ENCODE measurements around the gene POP7.
A peak's percentile ranks its signal among the peaks of the same experiment; 100 is the strongest.
"Not testable (repeated sequence)": the region's sequence is repeated elsewhere in the genome, so short reads cannot be mapped to it uniquely, and the experiment has no call there.

POP7 gene

GRCh38 chr7:100692578-100692961 lies 13.4 kb upstream of the POP7 start:
- DNase-seq (ENCODE audit: low read depth), result no peak

- peak; percentile 34 for DNase-seq (ENCODE audit: low read depth)
These were observed 12.4 kb upstream of the POP7 start for GRCh38 chr7:100693312-100694097.

- DNase-seq (ENCODE audit: low read depth), result peak; percentile 69
These were observed 11.7 kb upstream of the POP7 start, which contains the start of gene GIGYF1 for GRCh38 chr7:100694098-100694745. TSS of gene GIGYF1 (minus strand) at chr7:100694250. CDS start at chr7:100688238, 6,012 bp downstream.

- DNase-seq (ENCODE audit: low read depth), result no peak
These were observed 9.8 kb upstream of the POP7 start for GRCh38 chr7:100696123-100696521.

GRCh38 chr7:100699018-100699417 lies 6.9 kb upstream of the POP7 start:
- no peak for DNase-seq (ENCODE audit: low read depth)

GRCh38 chr7:100701089-100701488 lies 4.8 kb upstream of the POP7 start:
- DNase-seq (ENCODE audit: low read depth), result not testable (repeated sequence)

GRCh38 chr7:100705320-100705752 lies 585 bp upstream of the POP7 start:
- DNase-seq (ENCODE audit: low read depth), result peak; percentile 70

GRCh38 chr7:100706672-100707311 lies 871 bp downstream of the POP7 start:
- no peak for DNase-seq (ENCODE audit: low read depth)

- DNase-seq (ENCODE audit: low read depth), result no peak
These were observed 2.5 kb downstream of the POP7 start for GRCh38 chr7:100708395-100708794.

- no peak for DNase-seq (ENCODE audit: low read depth)
These were observed 4.5 kb downstream of the POP7 start for GRCh38 chr7:100710452-100710851.

- DNase-seq (ENCODE audit: low read depth), result no peak
These were observed 5.4 kb downstream of the POP7 start for GRCh38 chr7:100711369-100711768.

- no peak for DNase-seq (ENCODE audit: low read depth)
These were observed 8.8 kb downstream of the POP7 start for GRCh38 chr7:100714725-100715124.

- not testable (repeated sequence) for DNase-seq (ENCODE audit: low read depth)
These were observed 11.2 kb downstream of the POP7 start for GRCh38 chr7:100717073-100717472.

GRCh38 chr7:100719523-100720278 lies 13.8 kb downstream of the POP7 start:
- DNase-seq (ENCODE audit: low read depth), result peak; percentile 39

- DNase-seq (ENCODE audit: low read depth), result no peak
These were observed 14.4 kb downstream of the POP7 start, which contains the start of gene EPO for GRCh38 chr7:100720279-100720670. TSS of gene EPO (plus strand) at chr7:100720468. CDS start at chr7:100720981, 513 bp downstream.

GRCh38 chr7:100720671-100721504 lies 15.0 kb downstream of the POP7 start:
- DNase-seq (ENCODE audit: low read depth), result no peak

GRCh38 chr7:100721505-100721812 lies 15.5 kb downstream of the POP7 start:
- no peak for DNase-seq (ENCODE audit: low read depth)

- no peak for DNase-seq (ENCODE audit: low read depth)
These were observed 16.7 kb downstream of the POP7 start for GRCh38 chr7:100722480-100723212.

- no peak for DNase-seq (ENCODE audit: low read depth)
These were observed 17.9 kb downstream of the POP7 start for GRCh38 chr7:100723732-100724275.

- DNase-seq (ENCODE audit: low read depth), result not testable (repeated sequence)
These were observed 18.4 kb downstream of the POP7 start for GRCh38 chr7:100724364-100724763.

All from ELR (cell line).